GM21515 (cell line): ENCODE results near the gene KRT80.

ENCODE experiments used
- ATAC-seq: cut with Tn5 transposase; IDR thresholded peaks from one replicate; pipeline ENCODE4 v1.9.1; 2021; ENCODE audit not compliant: unreplicated experiment

The KRT80 gene

GRCh38 chr12:52229836-52230343 lies 38.1 kb upstream of the KRT80 start:
- no peak for ATAC-seq

GRCh38 chr12:52228931-52229330 lies 37.1 kb upstream of the KRT80 start:
- ATAC-seq = no peak

GRCh38 chr12:52228366-52228765 lies 36.6 kb upstream of the KRT80 start:
- ATAC-seq = no peak

- ATAC-seq = no peak
Observed at GRCh38 chr12:52227606-52228166, 35.9 kb upstream of the KRT80 start.

GRCh38 chr12:52226446-52226845 lies 34.6 kb upstream of the KRT80 start:
- ATAC-seq = no peak

GRCh38 chr12:52225752-52226151 lies 33.9 kb upstream of the KRT80 start:
- no peak for ATAC-seq

- ATAC-seq = no peak
Observed at GRCh38 chr12:52224151-52224550, 32.3 kb upstream of the KRT80 start.

- no peak for ATAC-seq
Observed at GRCh38 chr12:52223406-52224039, 31.7 kb upstream of the KRT80 start.

GRCh38 chr12:52222692-52223091 lies 30.9 kb upstream of the KRT80 start:
- no peak for ATAC-seq

GRCh38 chr12:52221912-52222457 lies 30.2 kb upstream of the KRT80 start:
- ATAC-seq = no peak

GRCh38 chr12:52221070-52221781 lies 29.4 kb upstream of the KRT80 start:
- no peak for ATAC-seq

- no peak for ATAC-seq
Observed at GRCh38 chr12:52220477-52220876, 28.7 kb upstream of the KRT80 start.

GRCh38 chr12:52218001-52218400 lies 26.2 kb upstream of the KRT80 start:
- no peak for ATAC-seq

GRCh38 chr12:52217223-52217622 lies 25.4 kb upstream of the KRT80 start:
- no peak for ATAC-seq

- ATAC-seq = no peak
Observed at GRCh38 chr12:52216807-52217206, 25.0 kb upstream of the KRT80 start.

- ATAC-seq = no peak
Observed at GRCh38 chr12:52216100-52216499, 24.3 kb upstream of the KRT80 start.

GRCh38 chr12:52215587-52216031 lies 23.8 kb upstream of the KRT80 start:
- ATAC-seq = no peak

GRCh38 chr12:52214421-52214802 lies 22.6 kb upstream of the KRT80 start:
- ATAC-seq = no peak

- no peak for ATAC-seq
Observed at GRCh38 chr12:52213564-52214420, 22.0 kb upstream of the KRT80 start.

- ATAC-seq = no peak
Observed at GRCh38 chr12:52212701-52213563, 21.1 kb upstream of the KRT80 start.
